Vagina (tissue), 2 donors: ENCODE data around the gene ZNF644.

Experiments
- CTCF ChIP-seq, 3 experiments: fragments of 450-650 bp in 2 of 3; fragments of 200-600 bp in 1 of 3; sonication (generic) in 1 of 3; IDR thresholded peaks; one replicate each; pipeline ENCODE4 v1.5.1; 2017 to 2019; ENCODE audit warnings: antibody characterized with exemption in 3 of 3, mild to moderate bottlenecking in 2 of 3, moderate library complexity in 2 of 3
- POLR2A ChIP-seq, 2 donors: fragments of 450-650 bp; IDR thresholded peaks; one replicate each; pipeline ENCODE4 v1.6.1; 2017; ENCODE audit warnings: antibody characterized with exemption in 2 of 2, mild to moderate bottlenecking in 2 of 2, moderate library complexity in 2 of 2

- no peak for TF ChIP-seq CTCF (IDR thresholded peaks at IDR 0.05)
- no peak for TF ChIP-seq POLR2A (IDR thresholded peaks at IDR 0.05)
Measured at GRCh38 chr1:91032349-91032748, 10.5 kb upstream of the ZNF644 start.
